Fibroblast of mammary gland (primary cell): ENCODE measurements around the gene DAPK1.

Source experiments
- DNase-seq: peaks from one replicate; pipeline ENCODE4 v3.0.0-alpha.2; 2010; ENCODE audit warnings: low read depth
- H3K4me3 ChIP-seq: 2 replicates; pipeline ENCODE4 v1.5.1; 2011; ENCODE audit warnings: low read depth, mild to moderate bottlenecking, low read length, moderate library complexity; ENCODE audit not compliant: control insufficient read depth
- TF ChIP-seq, protein P1 (sequence below): conservative IDR thresholded peaks from 2 replicates; pipeline ENCODE4 v1.5.1; 2011; ENCODE audit warnings: low read depth, low read length, inconsistent platforms; ENCODE audit not compliant: control insufficient read depth, insufficient read depth

Gene DAPK1

DNA sequence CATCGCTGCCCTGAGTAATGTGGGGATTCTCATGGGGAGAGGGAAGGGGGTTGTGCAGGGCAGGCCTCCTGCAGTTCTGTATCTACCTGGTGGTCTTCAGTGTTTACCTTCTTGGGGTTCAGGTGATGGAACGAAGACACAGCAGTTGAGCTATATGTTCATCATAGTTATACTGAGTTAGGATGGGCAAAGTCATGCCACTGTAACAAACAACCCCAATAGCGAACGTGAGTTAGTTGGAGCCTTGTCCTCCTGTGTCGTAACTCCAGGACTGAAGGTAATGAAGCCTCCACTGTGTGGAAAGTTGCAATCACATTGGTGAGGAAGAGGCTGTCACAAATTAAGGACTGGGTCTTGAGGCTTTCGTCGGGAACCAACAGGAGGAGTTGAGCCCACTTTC is 64.4 kb downstream of the DAPK1 start:
- TF ChIP-seq, protein P1, sequence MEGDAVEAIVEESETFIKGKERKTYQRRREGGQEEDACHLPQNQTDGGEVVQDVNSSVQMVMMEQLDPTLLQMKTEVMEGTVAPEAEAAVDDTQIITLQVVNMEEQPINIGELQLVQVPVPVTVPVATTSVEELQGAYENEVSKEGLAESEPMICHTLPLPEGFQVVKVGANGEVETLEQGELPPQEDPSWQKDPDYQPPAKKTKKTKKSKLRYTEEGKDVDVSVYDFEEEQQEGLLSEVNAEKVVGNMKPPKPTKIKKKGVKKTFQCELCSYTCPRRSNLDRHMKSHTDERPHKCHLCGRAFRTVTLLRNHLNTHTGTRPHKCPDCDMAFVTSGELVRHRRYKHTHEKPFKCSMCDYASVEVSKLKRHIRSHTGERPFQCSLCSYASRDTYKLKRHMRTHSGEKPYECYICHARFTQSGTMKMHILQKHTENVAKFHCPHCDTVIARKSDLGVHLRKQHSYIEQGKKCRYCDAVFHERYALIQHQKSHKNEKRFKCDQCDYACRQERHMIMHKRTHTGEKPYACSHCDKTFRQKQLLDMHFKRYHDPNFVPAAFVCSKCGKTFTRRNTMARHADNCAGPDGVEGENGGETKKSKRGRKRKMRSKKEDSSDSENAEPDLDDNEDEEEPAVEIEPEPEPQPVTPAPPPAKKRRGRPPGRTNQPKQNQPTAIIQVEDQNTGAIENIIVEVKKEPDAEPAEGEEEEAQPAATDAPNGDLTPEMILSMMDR = no peak
- no peak for DNase-seq
- H3K4me3 ChIP-seq = no peak overlapping the region

- DNase-seq = no peak
- no peak overlapping the region for H3K4me3 ChIP-seq
- TF ChIP-seq, protein P1 = no peak
Observed at GRCh38 chr9:87562530-87563170, 65.0 kb downstream of the DAPK1 start.

DNA sequence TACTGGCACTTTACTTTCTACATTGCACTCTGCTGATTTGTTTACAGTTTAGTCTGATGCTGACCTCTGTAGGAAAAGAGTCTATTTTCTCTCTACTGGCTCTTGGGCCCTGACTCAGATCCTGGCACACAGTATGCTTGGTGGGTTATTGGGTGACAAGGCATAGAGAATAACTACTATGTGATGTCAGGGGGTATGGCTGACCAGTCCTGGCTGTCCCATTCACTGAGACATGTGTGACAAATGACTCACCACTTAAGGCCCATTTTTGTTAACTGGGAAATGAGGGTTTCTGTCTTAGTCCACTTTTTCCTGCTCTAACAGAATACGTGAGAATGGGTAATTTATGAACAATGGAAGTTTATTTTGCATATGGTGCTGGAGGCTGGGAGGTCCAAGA is 66.4 kb downstream of the DAPK1 start:
- DNase-seq = peak; percentile 19
- TF ChIP-seq, protein P1 = no peak

GRCh38 chr9:87564791-87565241 is 67.1 kb downstream of the DAPK1 start:
- TF ChIP-seq, protein P1 = no peak
- H3K4me3 ChIP-seq = no peak overlapping the region
- no peak for DNase-seq

More for the DNA sequence above, 66.4 kb downstream of the DAPK1 start:
- H3K4me3 ChIP-seq = no peak overlapping the region

- no peak overlapping the region for H3K4me3 ChIP-seq
- TF ChIP-seq, protein P1 = no peak
- DNase-seq = peak; percentile 18
Observed at GRCh38 chr9:87567001-87567400, 69.3 kb downstream of the DAPK1 start.

DNA sequence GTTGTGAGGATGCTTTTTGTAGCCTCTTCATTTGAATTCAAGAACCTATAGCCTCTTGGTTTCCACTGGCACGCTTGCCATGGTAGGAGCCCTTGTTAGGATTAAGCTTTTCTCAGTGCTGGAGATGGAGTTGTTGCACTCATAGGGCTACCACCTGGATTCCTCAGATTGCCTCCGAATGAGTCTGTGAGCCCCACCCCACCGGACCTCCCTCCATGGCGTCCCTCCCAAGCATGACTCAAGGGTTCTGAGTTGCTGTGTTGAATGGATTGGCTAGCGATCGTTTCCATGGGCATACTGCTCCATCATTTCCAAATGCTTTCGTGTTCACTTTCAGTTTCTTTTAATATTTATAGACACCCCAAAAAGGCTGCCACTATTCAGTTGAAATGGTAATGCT is 69.9 kb downstream of the DAPK1 start:
- TF ChIP-seq, protein P1 = no peak
- peak; percentile 57 for DNase-seq
- H3K4me3 ChIP-seq = no peak overlapping the region

- TF ChIP-seq, protein P1 = no peak
- no peak overlapping the region for H3K4me3 ChIP-seq
- no peak for DNase-seq
Observed at GRCh38 chr9:87567983-87568382, 70.3 kb downstream of the DAPK1 start.
